SHP77 treated with DMSO at 0.1 percent for 48 hours (cell line): Measurements from ENCODE around the gene TFDP2.
"Not testable (repeated sequence)": the region's sequence is repeated elsewhere in the genome, so short reads cannot be mapped to it uniquely, and the experiment has no call there.

Experiments used
- DNase-seq: peaks from one replicate; lab custom pipeline; 2025; lab: John Stamatoyannopoulos, UW

TFDP2 gene

DNA sequence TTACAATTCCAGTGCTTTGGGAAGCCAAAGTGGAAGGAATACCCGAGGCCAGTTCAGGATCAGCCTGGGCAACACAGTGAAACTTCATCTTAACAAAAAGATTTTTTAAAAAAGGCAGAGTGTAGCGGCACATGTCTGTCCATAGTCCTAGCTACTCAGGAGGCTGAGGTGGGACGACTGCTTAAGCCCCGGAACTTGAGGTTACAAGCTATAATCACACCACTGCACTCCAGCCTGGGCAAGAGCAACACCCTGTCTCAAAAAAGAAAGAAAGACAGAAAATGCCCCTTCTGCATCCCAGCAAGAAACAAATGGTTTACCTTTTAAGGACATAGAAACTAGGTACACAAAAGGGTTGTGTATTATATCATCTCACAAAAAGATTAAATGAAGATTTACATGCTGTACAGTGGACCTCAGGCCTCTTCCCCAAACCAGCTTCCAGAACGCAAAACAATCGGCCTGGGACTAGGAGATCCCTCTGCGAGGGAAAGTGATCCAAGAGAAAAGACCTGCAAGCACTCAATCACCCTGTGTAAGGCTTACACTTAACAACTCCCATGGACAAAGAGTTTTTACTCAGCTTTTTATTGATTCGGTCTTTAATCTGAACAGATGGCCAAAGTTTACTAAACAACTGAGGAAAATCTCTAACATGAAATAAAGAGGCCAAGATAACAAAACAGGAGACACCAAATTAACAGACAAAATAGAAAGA is 21.2 kb downstream of the TFDP2 start:
- DNase-seq: no peak

DNA sequence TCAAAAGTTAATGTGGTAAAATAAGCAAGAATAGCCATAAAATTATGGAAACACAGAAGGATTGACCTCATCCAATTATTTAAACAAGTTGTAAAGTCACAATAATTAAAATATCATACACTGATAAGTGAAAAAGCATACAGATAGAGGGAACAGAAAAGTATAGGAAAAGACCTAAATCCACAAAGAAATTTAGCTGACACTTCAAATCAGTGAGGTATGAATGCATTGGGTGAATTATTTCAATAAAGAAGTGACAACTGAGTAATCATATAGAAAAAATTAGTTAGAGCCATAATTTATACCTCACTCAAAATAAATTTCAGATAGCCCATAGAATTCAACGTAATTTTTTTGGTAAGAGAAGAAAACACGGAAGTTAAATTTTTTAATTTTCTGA is 25.1 kb downstream of the TFDP2 start:
- DNase-seq: no peak

DNA sequence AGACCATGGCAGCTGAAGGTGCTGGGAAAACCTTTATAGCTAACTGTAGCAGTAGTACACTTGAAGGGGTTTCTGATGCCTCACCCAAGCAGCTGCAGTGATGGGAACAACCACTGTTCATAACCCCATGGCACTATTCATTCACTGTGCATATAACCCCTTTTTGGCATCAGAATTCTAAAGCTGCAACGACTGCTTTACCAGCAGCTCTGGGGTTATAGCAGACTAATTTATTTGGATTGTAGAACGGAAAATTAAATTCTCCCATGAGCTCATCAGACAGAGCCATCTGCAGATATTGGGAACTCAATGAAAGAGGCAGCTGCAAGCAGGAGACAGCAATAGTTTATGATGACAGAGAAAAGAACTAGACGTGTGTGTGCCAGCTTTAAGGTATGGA is 28.6 kb downstream of the TFDP2 start:
- DNase-seq: peak; percentile 52

DNA sequence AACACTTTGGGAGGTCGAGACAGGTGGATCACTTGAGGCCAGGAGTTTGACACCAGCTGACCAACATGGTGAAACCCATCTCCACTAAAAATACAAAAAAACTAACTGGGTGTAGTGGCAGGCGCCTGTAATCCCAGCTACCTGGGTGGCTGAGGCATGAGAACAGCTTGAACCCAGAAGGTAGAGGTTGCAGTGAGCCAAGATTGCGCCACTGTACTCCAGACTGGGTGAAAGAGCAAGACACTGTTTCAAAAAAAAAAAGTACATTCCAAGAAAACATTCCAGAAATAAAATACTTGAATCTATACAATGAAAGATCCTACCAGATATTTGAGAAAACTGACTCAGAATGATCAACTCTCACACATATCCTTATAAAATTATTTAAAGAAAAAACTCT is 30.4 kb downstream of the TFDP2 start:
- no peak for DNase-seq

DNA sequence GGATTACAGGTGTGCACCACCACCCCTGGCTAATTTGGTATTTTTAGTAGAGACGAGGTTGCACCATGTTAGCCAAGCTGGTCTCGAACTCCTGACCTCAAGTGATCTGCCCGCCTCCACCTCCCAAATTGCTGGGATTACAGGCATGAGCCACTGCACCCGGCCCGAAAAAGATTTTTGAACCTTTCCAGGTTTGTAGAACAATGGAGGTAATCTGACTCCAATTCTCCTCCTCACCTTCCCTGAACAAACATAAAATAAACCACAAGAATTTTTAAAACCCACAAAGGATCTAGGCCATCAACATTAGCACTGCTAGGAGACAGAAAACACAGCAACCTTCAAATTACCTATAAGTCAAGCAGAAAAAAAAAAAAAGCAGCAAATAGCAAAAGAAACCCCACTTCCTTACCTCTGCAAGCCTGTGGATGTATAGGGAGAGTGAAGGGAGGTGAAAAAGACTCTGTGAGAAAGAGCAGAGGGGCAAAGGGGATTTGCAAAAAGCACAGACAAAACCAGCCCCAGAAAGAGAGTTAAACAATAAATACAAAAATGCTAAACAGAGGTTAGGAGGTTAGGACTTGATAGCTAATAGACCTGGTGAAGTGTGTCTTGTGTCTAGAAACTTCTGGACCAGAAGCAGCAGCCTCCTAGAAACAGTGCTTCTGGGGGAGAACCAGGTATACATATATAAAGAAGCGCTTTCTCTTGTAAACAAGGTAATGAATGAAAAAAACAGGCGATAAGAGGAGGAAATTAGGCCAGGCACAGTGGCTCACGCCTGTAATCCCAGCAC is 32.1 kb downstream of the TFDP2 start:
- DNase-seq: no peak

DNA sequence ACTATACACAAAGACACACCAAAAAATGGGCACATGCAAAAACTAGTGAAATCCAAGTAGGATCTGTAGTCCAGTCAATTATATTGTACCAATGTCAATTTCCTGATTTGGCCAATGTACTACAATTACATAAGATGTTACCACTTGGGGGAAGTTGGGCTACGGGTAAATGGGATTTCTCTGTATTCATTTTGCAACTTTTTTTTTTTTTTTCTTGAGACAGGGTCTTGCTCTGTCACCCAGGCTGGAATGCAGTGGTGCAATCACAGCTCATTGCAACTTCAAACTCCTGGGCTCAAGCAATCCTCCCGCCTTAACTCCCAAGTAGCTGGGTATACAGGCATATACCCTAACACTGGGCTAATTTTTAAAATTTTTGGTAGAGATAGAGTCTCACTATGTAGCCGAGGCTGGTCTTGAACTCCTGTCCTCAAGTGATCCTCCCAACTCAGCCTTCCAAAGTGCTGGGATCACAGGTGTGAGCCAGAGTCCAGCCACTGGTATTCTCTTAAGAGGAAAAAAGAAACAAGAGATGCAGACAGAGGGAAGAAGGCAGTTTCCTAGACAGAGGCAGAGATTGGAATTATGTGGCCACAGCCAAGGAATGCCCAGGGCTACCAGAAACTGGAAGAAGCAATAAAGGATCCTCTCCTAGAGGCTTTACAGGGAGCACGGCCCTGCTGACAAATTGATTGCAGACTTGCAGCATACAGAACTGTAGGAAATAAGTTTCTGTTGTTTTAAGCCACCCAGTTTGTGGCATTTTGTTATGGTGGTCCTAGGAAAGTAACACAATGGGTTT is 33.3 kb downstream of the TFDP2 start:
- DNase-seq: no peak

DNA sequence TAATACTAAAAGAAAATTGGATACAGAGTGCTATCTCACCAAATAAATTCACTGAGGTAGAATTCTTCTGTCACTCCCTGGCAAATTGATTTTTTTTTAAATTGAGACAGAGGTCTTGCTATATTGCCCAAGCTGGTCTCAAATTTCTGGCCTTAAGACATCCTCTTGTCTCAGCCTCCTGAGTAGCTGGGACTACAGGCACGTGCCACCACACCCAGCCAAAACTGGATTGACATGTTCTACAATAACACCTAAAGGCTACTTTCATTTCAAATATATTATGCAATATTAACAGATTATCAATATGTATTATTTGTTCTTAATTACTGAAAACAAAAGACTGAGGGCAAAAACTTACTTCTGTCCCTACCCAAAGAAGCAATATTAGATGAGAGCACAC is 36.7 kb downstream of the TFDP2 start:
- no peak for DNase-seq

DNA sequence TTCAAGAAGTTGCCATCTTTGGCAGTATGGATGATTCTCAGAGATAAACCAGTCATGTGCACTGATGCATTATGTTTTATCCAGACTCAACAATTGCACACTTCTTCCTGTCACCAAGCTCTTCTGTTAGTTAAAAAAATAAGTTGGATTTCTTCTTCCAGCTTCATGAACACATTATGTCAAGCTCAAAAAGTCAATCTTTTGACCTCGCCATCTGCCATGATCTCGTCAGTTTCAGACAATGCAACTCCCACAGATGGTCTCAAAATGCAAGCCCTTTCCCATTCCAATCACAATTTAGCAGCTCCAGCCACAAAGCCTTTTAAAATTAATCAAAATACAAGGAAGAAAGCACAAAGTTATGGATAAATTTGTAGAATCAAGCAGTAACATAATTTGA is 42.8 kb downstream of the TFDP2 start:
- no peak for DNase-seq

DNA sequence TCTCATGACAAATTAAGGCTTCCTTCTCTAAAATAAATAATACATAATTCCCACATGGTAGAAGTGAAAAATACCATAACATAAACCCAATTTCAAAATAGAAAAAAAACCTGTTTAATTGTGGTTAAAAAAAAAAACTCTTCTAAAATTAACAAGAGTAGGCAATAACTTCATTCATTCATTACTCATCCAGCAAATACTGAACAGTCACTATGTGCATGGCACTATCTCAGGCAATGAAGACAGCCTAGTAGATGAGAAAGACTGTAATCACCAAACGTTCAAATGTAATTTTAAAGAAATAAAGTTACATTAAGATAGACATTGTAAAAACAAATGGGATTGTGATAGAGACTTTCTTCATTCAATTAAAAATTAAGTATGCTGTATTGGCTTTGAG is 43.4 kb downstream of the TFDP2 start:
- no peak for DNase-seq

DNA sequence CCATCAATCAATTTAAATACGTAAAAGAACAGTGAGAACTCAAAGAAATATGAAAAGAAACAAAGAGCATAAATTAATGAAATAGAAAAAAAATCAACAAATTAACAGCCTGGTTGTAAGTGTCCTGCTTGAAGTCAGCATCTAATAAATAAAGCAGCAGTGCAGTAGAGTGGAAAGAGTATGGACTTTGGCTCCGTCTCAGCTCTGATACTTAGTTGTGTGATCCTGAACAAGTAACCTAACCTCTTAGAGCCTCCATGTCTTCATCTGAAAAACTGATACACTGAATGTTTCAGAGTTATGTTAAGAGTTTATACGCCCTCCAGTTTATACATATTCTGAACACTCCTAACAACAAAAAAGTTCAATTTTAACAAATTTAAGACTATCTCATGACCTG is 44.6 kb downstream of the TFDP2 start:
- DNase-seq: no peak

DNA sequence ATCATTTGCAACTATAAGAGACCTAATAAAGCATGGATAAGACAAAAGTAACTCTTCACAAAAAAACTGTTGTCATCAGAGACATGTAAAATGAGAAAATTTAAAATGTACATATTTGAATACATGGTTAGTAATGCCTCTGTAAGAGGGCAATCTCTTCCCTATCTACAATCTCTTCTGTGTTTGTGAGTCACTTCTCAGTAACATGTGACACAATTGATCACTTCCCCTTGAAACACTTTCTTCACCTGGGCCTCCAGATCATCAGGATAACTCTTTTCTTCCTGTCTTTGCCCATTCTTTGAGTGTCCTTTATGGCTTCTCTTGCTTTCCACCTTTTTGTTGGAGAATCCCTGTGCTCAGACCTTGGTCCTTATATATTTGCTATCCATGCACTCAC is 50.4 kb downstream of the TFDP2 start:
- no peak for DNase-seq

DNA sequence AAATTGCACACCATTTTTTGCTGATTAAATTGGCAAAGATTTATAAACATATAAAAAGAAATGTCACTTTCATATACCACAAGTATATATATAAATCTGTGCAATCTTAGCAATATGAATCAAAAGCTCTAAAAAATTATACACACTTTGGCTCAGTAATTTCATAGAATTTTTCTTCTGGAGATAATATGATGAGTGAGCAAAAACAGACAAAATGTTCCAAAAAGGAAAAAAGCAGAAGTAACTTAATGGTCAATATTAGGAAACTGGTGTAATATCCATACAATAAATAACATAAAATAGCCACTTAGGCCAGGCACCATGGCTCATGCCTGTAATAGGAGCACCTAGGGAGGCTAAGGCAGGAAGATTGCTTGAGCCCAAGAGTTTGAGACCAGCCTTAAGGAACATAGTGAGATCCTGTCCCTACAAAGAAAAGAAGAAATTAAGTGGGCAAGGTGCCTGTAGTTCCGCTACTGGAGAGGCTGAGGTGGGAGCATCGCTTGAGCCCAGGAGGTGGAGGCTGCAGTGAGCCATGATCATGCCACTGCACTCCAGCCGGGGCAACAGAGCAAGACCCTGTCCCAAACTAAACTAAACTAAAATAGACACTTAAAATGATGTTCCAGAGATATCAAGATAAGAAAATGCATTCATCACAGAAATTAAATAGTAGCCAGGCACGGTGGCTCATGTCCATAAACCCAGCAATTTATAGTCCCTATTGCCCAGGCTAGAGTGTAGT is 52.1 kb downstream of the TFDP2 start:
- no peak for DNase-seq

DNA sequence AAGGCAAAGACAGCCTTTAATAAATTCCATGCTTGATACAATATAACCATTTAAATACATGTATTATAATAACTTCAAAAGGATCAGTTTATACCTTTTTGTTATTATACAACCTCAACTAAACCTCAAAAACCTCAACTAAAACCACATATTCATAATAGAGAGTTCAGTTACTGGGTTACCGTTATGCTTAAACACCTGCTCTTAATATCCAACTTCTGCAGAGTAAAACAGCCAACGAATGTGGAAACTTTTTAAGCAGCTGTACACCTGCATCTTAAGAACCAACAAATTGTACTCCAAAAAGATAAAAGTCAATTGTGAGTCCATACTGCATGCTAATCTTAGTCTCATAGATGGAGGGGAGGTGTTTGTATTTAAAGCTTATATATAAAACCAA is 53.5 kb downstream of the TFDP2 start:
- DNase-seq: no peak

DNA sequence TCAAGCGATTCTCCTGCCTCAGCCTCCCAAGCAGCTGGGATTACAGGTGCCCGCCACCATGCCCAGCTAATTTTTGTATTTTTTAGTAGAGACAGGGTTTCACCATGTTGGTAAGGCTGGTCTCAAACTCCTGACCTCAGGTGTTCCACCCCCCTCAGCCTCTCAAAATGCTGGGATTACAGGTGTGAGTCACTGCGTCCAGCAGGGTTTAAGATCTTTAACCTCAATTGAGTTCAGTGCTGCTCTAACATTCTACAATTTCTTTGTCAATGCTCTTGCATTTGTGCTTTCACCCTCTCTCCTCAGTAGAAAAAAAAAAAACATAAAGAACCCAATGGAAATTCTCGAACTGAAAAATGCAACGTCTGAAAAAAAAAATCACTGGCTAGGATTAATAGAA is 60.4 kb downstream of the TFDP2 start:
- not testable (repeated sequence) for DNase-seq

DNA sequence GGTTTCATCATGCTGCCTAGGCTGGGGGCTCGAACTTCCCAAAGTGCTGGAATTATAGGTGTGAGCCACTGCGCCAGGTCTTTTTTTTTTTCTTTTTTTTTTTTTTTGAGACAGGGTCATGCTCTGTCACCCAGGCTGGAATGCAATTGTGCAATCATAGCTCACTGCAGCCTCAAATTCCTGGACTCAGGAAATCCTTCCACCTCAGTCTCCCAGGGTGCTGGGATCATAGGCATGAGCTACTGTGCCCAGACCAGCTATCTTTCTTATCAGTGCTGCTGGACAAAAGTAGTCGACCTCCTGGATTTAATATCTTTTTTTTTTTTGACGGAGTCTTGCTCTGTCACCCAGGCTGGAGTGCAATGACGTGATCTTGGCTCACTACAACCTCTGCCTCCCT is 60.8 kb downstream of the TFDP2 start:
- no peak for DNase-seq

DNA sequence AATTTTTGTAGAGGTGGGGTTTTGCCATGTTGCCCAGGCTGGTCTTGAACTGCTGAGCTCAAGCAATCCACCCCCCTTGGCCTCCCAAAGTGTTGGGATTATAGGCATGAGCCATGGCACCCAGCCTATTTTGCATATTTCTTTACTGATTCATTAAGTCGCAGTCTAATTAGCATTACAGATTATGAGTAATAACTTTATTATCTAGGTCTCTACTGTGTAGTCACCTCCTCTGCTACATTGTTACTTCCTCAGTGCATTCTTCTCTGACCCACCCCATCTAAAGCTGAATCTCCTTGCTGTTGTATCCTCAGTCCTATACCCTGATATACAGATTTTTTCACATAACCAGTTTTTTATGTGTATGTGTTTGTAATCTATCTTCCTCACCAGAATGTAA is 61.7 kb downstream of the TFDP2 start:
- DNase-seq: no peak

DNA sequence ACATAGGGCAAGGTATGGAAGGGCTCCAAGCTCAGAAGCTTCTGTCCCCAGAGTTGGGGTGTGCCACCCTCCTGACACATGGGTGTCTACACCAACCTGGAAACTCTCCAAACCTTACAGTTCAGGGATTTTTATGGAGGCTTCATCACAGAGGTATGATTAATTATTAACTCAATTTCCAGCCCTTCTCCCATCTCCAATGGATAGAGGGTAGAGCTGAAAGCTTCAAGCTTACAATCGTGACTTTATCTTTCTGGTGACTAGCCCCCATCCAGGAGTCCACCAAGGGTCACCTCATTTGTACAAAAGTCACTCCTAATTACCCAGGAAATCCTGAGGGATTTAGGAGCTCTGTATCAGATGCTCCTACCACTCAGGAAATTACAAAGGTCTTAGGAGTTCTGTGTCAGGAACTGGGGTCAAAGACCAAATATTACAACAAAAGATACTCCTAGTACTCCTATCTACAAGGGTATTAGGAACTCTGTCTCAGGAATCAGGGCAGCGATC is 62.7 kb downstream of the TFDP2 start:
- no peak for DNase-seq

DNA sequence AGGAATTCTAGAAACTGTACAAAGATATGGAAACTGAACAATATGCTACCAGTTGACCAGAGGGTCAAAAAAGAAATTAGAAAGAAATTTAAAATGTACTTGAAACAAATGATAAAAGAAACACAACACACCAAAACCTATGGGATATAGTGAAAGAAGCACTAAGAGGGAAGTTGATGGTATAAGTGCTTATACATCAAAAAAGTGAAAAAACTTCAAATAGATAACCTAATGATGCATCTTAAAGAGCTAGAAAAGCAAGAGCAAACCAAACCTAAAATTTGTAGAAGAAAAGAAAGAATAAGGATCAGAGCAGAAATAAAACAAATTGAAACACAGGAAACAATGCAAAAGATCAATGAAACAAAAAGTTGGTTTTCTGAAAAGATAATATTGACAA is 68.2 kb downstream of the TFDP2 start:
- no peak for DNase-seq

DNA sequence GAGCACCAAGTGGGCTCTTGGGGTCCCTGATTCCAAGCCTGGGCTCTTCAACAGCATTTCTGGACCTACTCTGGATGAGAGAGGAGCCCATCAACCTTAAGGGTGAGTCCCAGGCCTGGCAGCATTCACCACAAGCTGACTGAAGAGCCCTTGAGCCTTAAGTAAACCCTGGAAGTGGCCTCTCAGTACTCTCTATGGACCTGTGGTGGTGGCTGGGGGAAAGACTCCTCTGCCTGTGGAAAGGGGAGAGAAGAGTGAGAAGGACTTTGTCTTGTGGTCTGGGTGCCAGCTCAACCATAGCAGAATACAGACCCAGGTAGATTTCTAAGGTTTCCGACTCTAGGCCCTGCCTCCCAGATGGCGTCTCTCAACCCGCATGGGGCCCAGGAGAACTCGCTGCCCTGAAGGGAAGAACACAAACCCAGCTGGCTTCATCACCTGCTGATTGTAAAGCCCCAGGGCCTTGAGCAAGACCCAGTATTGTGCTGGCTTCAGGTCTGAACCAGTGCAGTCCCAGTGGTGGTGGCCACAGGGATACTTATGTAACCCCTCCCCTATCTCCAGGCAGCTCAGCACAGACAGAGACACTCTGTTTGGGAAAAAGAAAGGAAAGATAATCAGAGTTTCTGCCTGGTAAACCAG is 71.4 kb downstream of the TFDP2 start:
- no peak for DNase-seq

DNA sequence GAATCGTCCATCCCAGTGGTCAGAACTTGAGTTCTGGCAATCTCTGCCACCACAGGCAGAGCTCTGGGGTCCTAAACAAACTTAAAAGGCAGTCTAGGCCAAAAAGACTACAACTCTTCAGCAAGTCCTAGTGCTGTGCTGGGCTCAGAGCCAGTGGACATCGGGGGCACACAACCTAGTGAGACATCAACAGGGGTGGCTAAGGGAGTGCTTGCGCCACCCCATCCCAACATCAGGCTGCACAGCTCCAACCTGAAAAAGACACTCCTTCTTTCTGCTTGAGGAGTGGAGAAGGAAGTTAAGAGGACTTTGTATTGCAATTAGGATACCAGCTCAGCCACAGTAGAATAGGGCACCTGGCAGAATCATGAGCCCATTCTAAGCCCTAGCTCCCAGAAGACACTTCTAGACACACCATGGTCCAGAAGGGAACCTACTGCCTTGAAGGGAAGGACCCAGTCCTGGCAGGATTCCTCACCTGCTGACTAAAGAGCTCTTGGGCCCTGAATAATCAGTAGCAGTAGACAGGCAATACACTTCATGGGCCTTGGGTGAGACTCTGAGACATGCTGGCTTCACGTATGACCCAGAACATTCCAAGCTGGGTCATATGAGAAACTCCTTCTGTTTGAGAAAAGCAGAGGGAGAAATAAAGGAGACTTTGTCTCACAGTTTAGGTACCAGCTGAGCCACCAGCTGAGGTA is 72.0 kb downstream of the TFDP2 start:
- DNase-seq: no peak

DNA sequence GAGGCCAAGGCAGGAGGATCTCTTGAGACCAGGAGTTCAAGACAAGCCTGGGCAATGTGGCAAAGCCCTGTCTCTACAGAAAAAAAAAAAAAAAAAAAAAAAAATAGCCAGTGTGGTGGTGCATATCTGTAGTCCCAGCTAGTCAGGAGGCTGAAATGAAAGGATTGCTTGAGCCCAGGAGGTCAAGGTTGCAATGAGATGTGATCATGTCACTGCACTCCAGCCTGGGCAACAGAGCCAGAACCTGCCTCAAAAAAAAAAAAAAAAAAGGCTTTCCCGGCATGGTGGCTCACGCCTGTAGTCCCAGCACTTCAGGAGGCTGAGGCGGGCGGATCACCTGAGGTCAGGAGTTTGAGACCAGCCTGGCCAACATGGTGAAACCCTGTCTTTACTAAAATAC is 73.7 kb downstream of the TFDP2 start:
- DNase-seq: not testable (repeated sequence)
